Astrocyte of the spinal cord (primary cell): ENCODE data around the gene EREG.

ENCODE experiments used
- DNase-seq: peaks from one replicate; pipeline ENCODE4 v3.0.0; 2011; ENCODE audit warnings: low read depth, low spot score
- H3K4me3 ChIP-seq: 2 replicates; pipeline ENCODE4 v1.5.1; 2011; ENCODE audit warnings: low read depth, mild to moderate bottlenecking, low read length, moderate library complexity
- in situ Hi-C: cut with HindIII; loops from 2 replicates; pipeline ENCODE4 v1.10.0; 2017; ENCODE audit warnings: low sequenced_read_pairs
- TF ChIP-seq, protein P1 (sequence below): IDR thresholded peaks from 2 replicates; pipeline ENCODE4 v1.5.1; 2012; ENCODE audit warnings: low read depth, mild to moderate bottlenecking, low read length, inconsistent platforms

The EREG gene

GRCh38 chr4:74424111-74424510 is 59.2 kb downstream of the EREG start:
- H3K4me3 ChIP-seq, result no peak overlapping the region
- in situ Hi-C loops, result no loop called here
- DNase-seq, result no peak
- TF ChIP-seq, protein P1, sequence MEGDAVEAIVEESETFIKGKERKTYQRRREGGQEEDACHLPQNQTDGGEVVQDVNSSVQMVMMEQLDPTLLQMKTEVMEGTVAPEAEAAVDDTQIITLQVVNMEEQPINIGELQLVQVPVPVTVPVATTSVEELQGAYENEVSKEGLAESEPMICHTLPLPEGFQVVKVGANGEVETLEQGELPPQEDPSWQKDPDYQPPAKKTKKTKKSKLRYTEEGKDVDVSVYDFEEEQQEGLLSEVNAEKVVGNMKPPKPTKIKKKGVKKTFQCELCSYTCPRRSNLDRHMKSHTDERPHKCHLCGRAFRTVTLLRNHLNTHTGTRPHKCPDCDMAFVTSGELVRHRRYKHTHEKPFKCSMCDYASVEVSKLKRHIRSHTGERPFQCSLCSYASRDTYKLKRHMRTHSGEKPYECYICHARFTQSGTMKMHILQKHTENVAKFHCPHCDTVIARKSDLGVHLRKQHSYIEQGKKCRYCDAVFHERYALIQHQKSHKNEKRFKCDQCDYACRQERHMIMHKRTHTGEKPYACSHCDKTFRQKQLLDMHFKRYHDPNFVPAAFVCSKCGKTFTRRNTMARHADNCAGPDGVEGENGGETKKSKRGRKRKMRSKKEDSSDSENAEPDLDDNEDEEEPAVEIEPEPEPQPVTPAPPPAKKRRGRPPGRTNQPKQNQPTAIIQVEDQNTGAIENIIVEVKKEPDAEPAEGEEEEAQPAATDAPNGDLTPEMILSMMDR, result no peak

DNA sequence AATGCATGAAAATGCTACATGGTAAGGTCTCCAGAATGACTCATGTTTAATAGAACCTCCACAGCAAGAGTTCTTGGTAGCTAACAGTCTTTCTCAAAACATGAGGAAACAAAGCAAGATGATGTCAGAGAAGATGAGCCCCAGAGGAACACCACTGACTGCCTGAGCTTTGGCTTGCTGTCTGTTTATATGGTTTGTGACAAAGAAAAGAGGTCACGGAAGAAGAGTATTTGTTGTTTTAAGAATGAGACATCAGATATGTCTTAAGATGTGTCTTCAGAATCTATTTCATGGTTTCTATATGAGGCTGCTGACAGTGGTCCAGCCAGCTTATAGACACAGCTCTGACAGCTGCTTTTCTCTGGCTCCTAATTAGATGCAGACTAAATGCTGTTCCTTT is 61.2 kb downstream of the EREG start:
- in situ Hi-C loops, result no loop called here
- TF ChIP-seq, protein P1, result no peak
- DNase-seq, result peak; percentile 91
- H3K4me3 ChIP-seq, result no peak overlapping the region

GRCh38 chr4:74428276-74428675 is 63.3 kb downstream of the EREG start:
- TF ChIP-seq, protein P1, result no peak
- no peak overlapping the region for H3K4me3 ChIP-seq
- DNase-seq, result no peak
- in situ Hi-C loops, result no loop called here

- TF ChIP-seq, protein P1, result no peak
- in situ Hi-C loops, result no loop called here
- peak; percentile 77 for DNase-seq
- no peak overlapping the region for H3K4me3 ChIP-seq
These were observed 66.3 kb downstream of the EREG start for GRCh38 chr4:74431113-74431826.

DNA sequence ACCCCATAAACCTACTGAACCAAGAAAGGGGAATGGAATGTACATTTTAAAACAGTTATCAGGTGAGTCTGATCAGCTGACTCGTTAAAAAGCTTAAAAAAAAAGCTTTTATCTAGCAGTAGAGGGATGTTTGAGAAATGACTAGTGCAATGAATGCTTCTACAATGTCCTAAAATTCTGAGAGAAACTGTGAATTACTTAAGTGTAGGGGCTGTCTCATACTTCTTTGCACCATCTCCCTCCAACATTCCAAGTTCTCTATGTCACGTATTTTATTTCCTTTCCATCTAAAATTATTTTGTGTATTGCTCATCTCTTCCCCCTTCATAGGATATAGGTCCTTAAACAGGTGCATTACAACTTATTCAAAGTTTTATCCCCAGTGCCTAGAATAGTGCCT is 68.1 kb downstream of the EREG start:
- in situ Hi-C loops, result no loop called here
- no peak overlapping the region for H3K4me3 ChIP-seq
- DNase-seq, result no peak
- TF ChIP-seq, protein P1, result no peak

DNA sequence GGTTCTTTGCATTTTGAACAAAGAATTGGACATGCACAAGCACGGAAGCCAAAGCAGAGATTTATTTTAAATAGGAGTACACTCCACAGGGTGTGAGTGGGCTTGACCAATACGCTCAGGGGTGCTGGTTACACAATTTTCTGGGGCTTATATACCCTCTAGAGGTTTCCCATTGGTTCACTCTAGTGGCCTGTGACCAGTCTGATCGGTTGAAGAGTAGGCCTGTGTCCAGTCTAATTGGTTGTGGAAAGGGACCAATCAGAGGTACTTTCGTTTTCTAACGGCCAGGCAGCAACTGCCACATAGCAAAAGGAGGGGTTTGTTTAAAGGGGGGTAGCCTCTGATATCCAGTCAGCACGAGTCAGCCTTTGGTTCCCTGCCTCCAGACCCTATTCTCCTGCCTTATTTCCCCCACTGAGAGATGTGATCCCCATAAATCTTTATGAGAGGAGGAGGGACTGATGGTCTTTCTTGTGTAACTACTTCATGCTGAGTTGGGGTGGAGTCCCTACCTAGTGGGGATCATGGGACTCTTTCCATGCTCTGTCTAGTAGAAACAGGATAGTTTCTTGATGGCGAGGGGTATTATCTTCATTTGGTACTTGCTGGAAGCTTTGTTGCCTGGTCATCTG is 68.7 kb downstream of the EREG start:
- in situ Hi-C loops, result no loop called here
- TF ChIP-seq, protein P1, result no peak
- no peak for DNase-seq
- H3K4me3 ChIP-seq, result no peak overlapping the region
